IMR-90 (cell line): Measurements from ENCODE around the gene SV2C. TPM values are rescaled to one million over a fixed set of nuclear protein-coding genes. Genes with fewer than 3 reads are reported as not detected.

Experiments
- ATAC-seq: fragments of 200-7000 bp; cut with Tn5 transposase; 2 replicates; pipeline ENCODE4 v1.9.1; 2020; ENCODE audit warnings: low read depth, mild to moderate bottlenecking, moderate library complexity
- BruUV-seq: library from RNA; stranded (reverse); fragments of 400-500 nt; replicated peaks from 2 replicates; lab custom pipeline; 2021; lab: Mats Ljungman, UMichigan
- CTCF ChIA-PET: fragments of 300-600 bp; formaldehyde crosslinking; extraction: SDS; loops from one replicate; lab custom pipeline; 2021; ENCODE audit warnings: antibody characterized with exemption; lab: Yijun Ruan, JAX
- POLR2A ChIA-PET: fragments of 300-600 bp; sonication (Branson Sonifier 250); formaldehyde crosslinking; loops from one replicate; lab custom pipeline; 2022; ENCODE audit warnings: antibody characterized with exemption; ENCODE audit not compliant: unreplicated experiment; lab: Charles Lee
- DNase-seq: peaks from one replicate; pipeline ENCODE4 v3.0.0; 2013
- H2AFZ ChIP-seq: replicated peaks from 2 replicates; pipeline ENCODE3; 2013; ENCODE audit warnings: low read length, mild to moderate bottlenecking; ENCODE audit not compliant: poor library complexity
- H2AK5ac ChIP-seq: 2 replicates; pipeline ENCODE4 v1.6.1; 2013; ENCODE audit warnings: low read depth, low read length, inconsistent platforms
- H2AK9ac ChIP-seq: replicated peaks from 2 replicates; pipeline ENCODE3; 2013; ENCODE audit warnings: mild to moderate bottlenecking, low read depth, low read length, moderate library complexity; ENCODE audit not compliant: poor library complexity
- H2BK120ac ChIP-seq: 2 replicates; pipeline ENCODE4 v1.6.1; 2013; ENCODE audit warnings: low read depth, low read length, inconsistent platforms
- H2BK15ac ChIP-seq: 3 replicates; pipeline ENCODE4 v1.6.1; 2013; ENCODE audit warnings: low read depth, low read length, inconsistent platforms
- H2BK20ac ChIP-seq: 2 replicates; pipeline ENCODE4 v1.6.1; 2013; ENCODE audit warnings: low read depth, mild to moderate bottlenecking, inconsistent platforms, low read length, moderate library complexity
- H2BK5ac ChIP-seq: 2 replicates; pipeline ENCODE4 v1.6.1; 2013; ENCODE audit warnings: mild to moderate bottlenecking, low read depth, low read length, inconsistent platforms; ENCODE audit not compliant: poor library complexity, severe bottlenecking
- H3K14ac ChIP-seq: replicated peaks from 2 replicates; pipeline ENCODE4 v1.6.1; 2013; ENCODE audit warnings: low read depth, low read length, inconsistent platforms
- H3K18ac ChIP-seq: 2 replicates; pipeline ENCODE4 v1.6.1; 2013; ENCODE audit warnings: low read depth, low read length, control low read depth
- H3K23ac ChIP-seq: 2 replicates; pipeline ENCODE4 v1.6.1; 2013; ENCODE audit warnings: low read depth, low read length, inconsistent platforms
- H3K27ac ChIP-seq: 2 replicates; pipeline ENCODE4 v1.5.1; 2013; ENCODE audit warnings: mild to moderate bottlenecking, control low read depth, low read length; ENCODE audit not compliant: insufficient read depth
- H3K27me3 ChIP-seq: 2 replicates; pipeline ENCODE4 v1.6.1; 2013; ENCODE audit warnings: low read length; ENCODE audit not compliant: control insufficient read depth, insufficient read depth
- H3K36me3 ChIP-seq: 2 replicates; pipeline ENCODE4 v1.6.1; 2013; ENCODE audit warnings: low read length, mixed read lengths; ENCODE audit not compliant: control insufficient read depth, insufficient read depth
- H3K4ac ChIP-seq: 2 replicates; pipeline ENCODE4 v1.6.1; 2013; ENCODE audit warnings: low read depth, low read length, inconsistent platforms
- H3K4me1 ChIP-seq: 2 replicates; pipeline ENCODE4 v1.6.1; 2013; ENCODE audit warnings: low read length, mixed read lengths; ENCODE audit not compliant: control insufficient read depth, insufficient read depth
- H3K4me2 ChIP-seq: 2 replicates; pipeline ENCODE4 v1.6.1; 2013; ENCODE audit warnings: low read depth, mild to moderate bottlenecking, control low read depth, low read length, moderate library complexity
- H3K4me3 ChIP-seq: 2 replicates; pipeline ENCODE4 v1.5.1; 2013; ENCODE audit warnings: low read depth, mild to moderate bottlenecking, control low read depth, low read length, moderate library complexity; ENCODE audit not compliant: insufficient read depth
- H3K56ac ChIP-seq: 2 replicates; pipeline ENCODE4 v1.6.1; 2013; ENCODE audit warnings: low read length, inconsistent platforms; ENCODE audit not compliant: insufficient read depth; ENCODE audit errors: extremely low read depth
- H3K79me1 ChIP-seq, 2 experiments: 2 replicates each; pipeline ENCODE4 v1.6.1; 2013; ENCODE audit warnings: low read length in 2 of 2, inconsistent platforms in 1 of 2, low read depth in 1 of 2
- H3K9ac ChIP-seq: 2 replicates; pipeline ENCODE4 v1.6.1; 2013; ENCODE audit warnings: low read depth, low read length, control low read depth
- H3K9me1 ChIP-seq: 2 replicates; pipeline ENCODE4 v1.6.1; 2013; ENCODE audit warnings: low read length, inconsistent platforms; ENCODE audit not compliant: insufficient read depth
- H3K9me3 ChIP-seq: 2 replicates; pipeline ENCODE4 v1.6.1; 2013; ENCODE audit warnings: low read length; ENCODE audit not compliant: control insufficient read depth, insufficient read depth
- H4K20me1 ChIP-seq: 2 replicates; pipeline ENCODE4 v1.6.1; 2013; ENCODE audit warnings: low read length, inconsistent platforms; ENCODE audit not compliant: insufficient read depth
- H4K5ac ChIP-seq: 2 replicates; pipeline ENCODE4 v1.6.1; 2013; ENCODE audit warnings: mild to moderate bottlenecking, low read depth, low read length, control low read depth
- H4K8ac ChIP-seq, 2 experiments: 2 replicates each; pipeline ENCODE4 v1.6.1; 2013; ENCODE audit warnings: low read depth in 2 of 2, low read length in 2 of 2, control low read depth in 1 of 2, inconsistent platforms in 1 of 2
- H4K91ac ChIP-seq: 2 replicates; pipeline ENCODE4 v1.6.1; 2013; ENCODE audit warnings: low read depth, low read length, inconsistent platforms; ENCODE audit not compliant: insufficient read depth
- BHLHE40 ChIP-seq: fragments of 150-350 bp; IDR thresholded peaks from 2 replicates; pipeline ENCODE4 v1.6.1; 2016; ENCODE audit warnings: mild to moderate bottlenecking, low read depth, low read length
- CEBPB ChIP-seq: IDR thresholded peaks from 2 replicates; pipeline ENCODE4 v1.6.1; 2012; ENCODE audit warnings: low read depth, low read length, improper control_type of control experiment
- CHD1 ChIP-seq: IDR thresholded peaks from 2 replicates; pipeline ENCODE4 v1.6.1; 2012; ENCODE audit warnings: low read depth, low read length, improper control_type of control experiment
- FOS ChIP-seq: fragments of 150-350 bp; IDR thresholded peaks from 2 replicates; pipeline ENCODE4 v1.6.1; 2016; ENCODE audit warnings: low read depth, low read length
- MAZ ChIP-seq: IDR thresholded peaks from 2 replicates; pipeline ENCODE4 v1.6.1; 2012; ENCODE audit warnings: low read depth, mild to moderate bottlenecking, low read length, improper control_type of control experiment, moderate library complexity, borderline replicate concordance
- MXI1 ChIP-seq: IDR thresholded peaks from 2 replicates; pipeline ENCODE4 v1.6.1; 2012; ENCODE audit warnings: low read depth, mild to moderate bottlenecking, low read length, moderate library complexity, borderline replicate concordance
- NFE2L2 ChIP-seq: fragments of 150-350 bp; IDR thresholded peaks from 2 replicates; pipeline ENCODE4 v1.6.1; 2016; ENCODE audit warnings: low read depth, mild to moderate bottlenecking, low read length
- POLR2A ChIP-seq: IDR thresholded peaks from 2 replicates; pipeline ENCODE4 v1.6.1; 2012; ENCODE audit warnings: mild to moderate bottlenecking, low read depth, low read length
- RCOR1 ChIP-seq: IDR thresholded peaks from 2 replicates; pipeline ENCODE4 v1.6.1; 2012; ENCODE audit warnings: mild to moderate bottlenecking, low read length, improper control_type of control experiment; ENCODE audit not compliant: insufficient replicate concordance
- RFX5 ChIP-seq: IDR thresholded peaks from 2 replicates; pipeline ENCODE4 v1.8.0; 2012; ENCODE audit warnings: low read depth, mild to moderate bottlenecking, low read length, moderate library complexity
- SMC3 ChIP-seq: fragments of 150-350 bp; IDR thresholded peaks from 2 replicates; pipeline ENCODE4 v1.6.1; 2016; ENCODE audit warnings: low read depth, mild to moderate bottlenecking, antibody characterized with exemption, low read length, moderate library complexity
- WGBS, 2 experiments: methylation state at CpG; one replicate each; pipeline versions ENCODE4 v1.1.5 to v1.1.7; 2013; ENCODE audit warnings: missing lambda C conversion rate in 2 of 2; ENCODE audit not compliant: insufficient read length in 1 of 2; ENCODE audit errors: extremely low coverage in 2 of 2; 5-methylcytosine and 5-hydroxymethylcytosine counted together
- dilution Hi-C: fragments of 300-500 bp; cut with HindIII; formaldehyde crosslinking; loops from one replicate; pipeline ENCODE4 v1.14.3; 2018; ENCODE audit warnings: low sequenced_read_pairs; ENCODE audit not compliant: unreplicated experiment
- in situ Hi-C: fragments of 300-500 bp; cut with MboI; formaldehyde crosslinking; loops from 3 replicates; pipeline ENCODE4 v1.14.3; 2019; ENCODE audit warnings: low sequenced_read_pairs, inconsistent platforms, mixed read lengths
- intact Hi-C: fragments of 100-400 bp; cut with micrococcal nuclease; formaldehyde crosslinking; loops from 2 replicates; pipeline ENCODE4 v1.10.0; 2022
- polyA plus RNA-seq, 3 experiments: library from polyadenylated mRNA; depleted of rRNA; stranded (reverse); fragments of >200 nt; gene quantifications; 2 replicates each; pipeline ENCODE4 v1.2.3, GENCODE V29; 2012; ENCODE audit warnings: low replicate concordance in 1 of 3
- total RNA-seq: library from RNA; depleted of rRNA; stranded (reverse); fragments of >200 nt; gene quantifications from 2 replicates; pipeline ENCODE4 v1.2.3, GENCODE V29; 2012
- TF ChIP-seq, protein P1 (sequence below): fragments of 150-350 bp; IDR thresholded peaks from 2 replicates; pipeline ENCODE4 v1.6.1; 2016; ENCODE audit warnings: low read depth, mild to moderate bottlenecking, low read length, moderate library complexity, borderline replicate concordance
- TF ChIP-seq, protein P2 (sequence below): conservative IDR thresholded peaks from 2 replicates; pipeline ENCODE4 v1.5.1; 2012; ENCODE audit warnings: mild to moderate bottlenecking, low read depth, low read length, improper control_type of control experiment

Gene SV2C
- total and polyA plus RNA-seq, 2 of the 4 experiments (the other 2 are of a cell fraction) = not detected

DNA sequence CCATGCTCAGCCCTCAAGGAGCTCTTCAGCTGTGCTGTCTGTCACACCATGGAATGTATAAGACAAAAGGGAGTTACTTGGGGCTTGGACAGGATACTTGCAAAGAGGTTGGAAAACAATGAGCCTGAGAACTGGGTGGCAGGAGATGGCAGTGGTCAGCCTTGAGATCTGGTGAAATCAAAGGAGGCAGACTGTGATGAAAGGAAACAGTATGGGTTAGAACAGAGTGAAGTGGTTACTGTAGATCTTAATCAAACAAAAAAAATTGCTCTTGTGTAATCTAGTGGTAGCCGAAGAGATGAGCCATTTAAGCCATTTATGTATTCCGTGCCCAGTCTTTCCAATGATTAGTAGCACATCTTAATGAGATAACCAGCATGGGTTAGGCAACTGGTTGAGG, 142.2 kb downstream of the SV2C start:
- H3K23ac ChIP-seq = no peak overlapping the region
- in situ Hi-C loops (no loop called here), dilution Hi-C loops (no loop called here), intact Hi-C loops (no loop called here)
- H3K56ac ChIP-seq = no peak overlapping the region
- no peak overlapping the region for H4K5ac ChIP-seq
- H3K9me1 ChIP-seq = no peaks in the 10 kb centered on the region
- H2AFZ ChIP-seq = no peak overlapping the region
- no CpG with 5 or more reads among the region's 2 CpGs for WGBS, 2 experiments
- ChIA-PET CTCF (no interaction called here), POLR2A (no interaction called here)
- H4K91ac ChIP-seq = no peak overlapping the region
- H4K8ac ChIP-seq = no peak overlapping the region
- H2BK15ac ChIP-seq = no peak overlapping the region
- no peaks in the 10 kb centered on the region for H3K9me3 ChIP-seq
- H3K18ac ChIP-seq = no peak overlapping the region
- no peaks in the 10 kb centered on the region for H3K4me1 ChIP-seq
- TF ChIP-seq BHLHE40 = no peak
- no peak for TF ChIP-seq MXI1
- TF ChIP-seq, protein P1, sequence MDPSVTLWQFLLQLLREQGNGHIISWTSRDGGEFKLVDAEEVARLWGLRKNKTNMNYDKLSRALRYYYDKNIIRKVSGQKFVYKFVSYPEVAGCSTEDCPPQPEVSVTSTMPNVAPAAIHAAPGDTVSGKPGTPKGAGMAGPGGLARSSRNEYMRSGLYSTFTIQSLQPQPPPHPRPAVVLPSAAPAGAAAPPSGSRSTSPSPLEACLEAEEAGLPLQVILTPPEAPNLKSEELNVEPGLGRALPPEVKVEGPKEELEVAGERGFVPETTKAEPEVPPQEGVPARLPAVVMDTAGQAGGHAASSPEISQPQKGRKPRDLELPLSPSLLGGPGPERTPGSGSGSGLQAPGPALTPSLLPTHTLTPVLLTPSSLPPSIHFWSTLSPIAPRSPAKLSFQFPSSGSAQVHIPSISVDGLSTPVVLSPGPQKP = no peak
- TF ChIP-seq RFX5 = no peak
- TF ChIP-seq SMC3 = no peak
- no peak for TF ChIP-seq MAZ
- no peak for TF ChIP-seq CHD1
- TF ChIP-seq NFE2L2 = no peak
- no peak for TF ChIP-seq CEBPB
- TF ChIP-seq, protein P2, sequence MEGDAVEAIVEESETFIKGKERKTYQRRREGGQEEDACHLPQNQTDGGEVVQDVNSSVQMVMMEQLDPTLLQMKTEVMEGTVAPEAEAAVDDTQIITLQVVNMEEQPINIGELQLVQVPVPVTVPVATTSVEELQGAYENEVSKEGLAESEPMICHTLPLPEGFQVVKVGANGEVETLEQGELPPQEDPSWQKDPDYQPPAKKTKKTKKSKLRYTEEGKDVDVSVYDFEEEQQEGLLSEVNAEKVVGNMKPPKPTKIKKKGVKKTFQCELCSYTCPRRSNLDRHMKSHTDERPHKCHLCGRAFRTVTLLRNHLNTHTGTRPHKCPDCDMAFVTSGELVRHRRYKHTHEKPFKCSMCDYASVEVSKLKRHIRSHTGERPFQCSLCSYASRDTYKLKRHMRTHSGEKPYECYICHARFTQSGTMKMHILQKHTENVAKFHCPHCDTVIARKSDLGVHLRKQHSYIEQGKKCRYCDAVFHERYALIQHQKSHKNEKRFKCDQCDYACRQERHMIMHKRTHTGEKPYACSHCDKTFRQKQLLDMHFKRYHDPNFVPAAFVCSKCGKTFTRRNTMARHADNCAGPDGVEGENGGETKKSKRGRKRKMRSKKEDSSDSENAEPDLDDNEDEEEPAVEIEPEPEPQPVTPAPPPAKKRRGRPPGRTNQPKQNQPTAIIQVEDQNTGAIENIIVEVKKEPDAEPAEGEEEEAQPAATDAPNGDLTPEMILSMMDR = no peak
- no peak for TF ChIP-seq FOS
- no peak for TF ChIP-seq POLR2A
- TF ChIP-seq RCOR1 = no peak
- H3K4me3 ChIP-seq = no peak overlapping the region
- no peak overlapping the region for H2BK120ac ChIP-seq
- H2AK9ac ChIP-seq = no peak overlapping the region
- no peaks in the 10 kb centered on the region for H3K79me1 ChIP-seq
- H3K27me3 ChIP-seq = no peaks in the 10 kb centered on the region
- H2BK5ac ChIP-seq = no peak overlapping the region
- H3K14ac ChIP-seq = no peak overlapping the region
- no peak overlapping the region for H3K9ac ChIP-seq
- DNase-seq = no peak
- no peak overlapping the region for H2BK20ac ChIP-seq
- no TSS peak for BruUV-seq
- H3K27ac ChIP-seq = no peak overlapping the region
- no peak overlapping the region for H3K4me2 ChIP-seq
- no peak overlapping the region for H2AK5ac ChIP-seq
- no peaks in the 10 kb centered on the region for H3K36me3 ChIP-seq
- H3K4ac ChIP-seq = no peak overlapping the region
- H4K20me1 ChIP-seq = no peaks in the 10 kb centered on the region
- no peak for ATAC-seq
